Myocyte (in vitro differentiated cells): ENCODE data around the gene PLEKHH1. TPM values are rescaled to one million over a fixed set of nuclear protein-coding genes. Genes with fewer than 3 reads are reported as not detected.
"Not testable (repeated sequence)": the region's sequence is repeated elsewhere in the genome, so short reads cannot be mapped to it uniquely, and the experiment has no call there.

Experiments used
- DNase-seq: peaks from one replicate; pipeline ENCODE4 v3.0.0-alpha.2; 2012; ENCODE audit warnings: low read depth
- total RNA-seq: library from RNA; depleted of rRNA; stranded (reverse); fragments of >200 nt; gene quantifications from 2 replicates; pipeline ENCODE4 v1.2.3, GENCODE V29; 2014

The PLEKHH1 gene
- total RNA-seq, 1 donor from 2014 or later: not detected

DNA sequence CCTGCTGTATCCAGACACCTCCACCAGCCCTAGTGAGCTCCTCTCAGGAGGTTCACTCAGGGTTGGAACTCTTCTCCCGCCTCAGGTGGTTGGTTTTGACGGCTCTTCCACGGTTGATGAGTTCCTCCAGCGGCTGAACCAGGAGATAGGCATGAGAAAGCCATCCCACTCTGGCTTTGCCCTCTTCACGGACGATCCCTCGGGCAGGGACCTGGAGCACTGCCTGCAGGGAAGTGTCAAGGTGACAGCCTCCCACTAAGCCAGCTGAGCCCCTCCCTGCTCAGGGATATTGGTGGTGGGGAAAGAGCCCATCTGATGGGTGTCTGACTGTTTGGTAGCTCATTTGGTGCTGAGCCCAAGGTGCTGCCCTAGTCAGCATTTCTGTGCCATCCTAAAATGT is 46.5 kb downstream of the PLEKHH1 start:
- DNase-seq: no peak

DNA sequence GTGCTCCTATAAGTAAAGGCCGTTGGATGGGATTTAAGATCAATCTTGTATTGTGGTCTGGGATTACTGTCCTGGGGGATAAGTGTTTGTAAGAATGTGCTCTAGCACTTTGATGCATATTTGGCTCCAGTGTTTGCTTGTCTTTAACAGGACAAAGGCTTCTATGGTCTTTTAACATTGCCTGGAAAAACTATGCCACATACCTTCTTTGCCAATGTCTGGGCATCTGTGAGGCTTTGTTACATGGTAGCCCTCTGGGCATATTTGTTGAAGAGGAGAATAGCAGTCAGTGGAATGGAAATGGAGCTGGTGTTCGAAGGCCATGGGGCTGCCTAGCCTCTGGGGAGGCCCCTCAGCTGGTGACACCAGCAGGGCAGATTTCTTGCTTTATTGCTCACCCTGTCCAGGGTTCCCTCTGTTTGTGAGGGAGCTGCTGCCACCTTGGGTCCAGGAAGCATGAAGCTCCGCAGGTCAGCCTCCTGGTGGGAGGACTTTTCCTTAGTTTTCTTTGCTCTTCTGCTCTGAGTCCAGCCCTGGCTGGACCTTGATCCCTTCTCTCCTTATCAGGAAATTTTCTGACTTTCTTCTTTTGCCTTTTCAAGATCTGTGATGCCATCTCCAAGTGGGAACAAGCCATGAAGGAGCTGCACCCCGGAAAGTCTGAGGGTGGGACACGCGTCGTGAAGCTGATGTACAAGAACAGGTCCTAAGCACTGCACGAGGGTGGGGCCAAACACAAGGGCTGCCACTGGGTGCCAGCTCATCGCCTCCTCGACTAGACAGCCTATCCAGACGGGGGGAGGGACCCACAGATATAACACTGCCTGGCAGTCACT is 47.5 kb downstream of the PLEKHH1 start:
- no peak for DNase-seq

DNA sequence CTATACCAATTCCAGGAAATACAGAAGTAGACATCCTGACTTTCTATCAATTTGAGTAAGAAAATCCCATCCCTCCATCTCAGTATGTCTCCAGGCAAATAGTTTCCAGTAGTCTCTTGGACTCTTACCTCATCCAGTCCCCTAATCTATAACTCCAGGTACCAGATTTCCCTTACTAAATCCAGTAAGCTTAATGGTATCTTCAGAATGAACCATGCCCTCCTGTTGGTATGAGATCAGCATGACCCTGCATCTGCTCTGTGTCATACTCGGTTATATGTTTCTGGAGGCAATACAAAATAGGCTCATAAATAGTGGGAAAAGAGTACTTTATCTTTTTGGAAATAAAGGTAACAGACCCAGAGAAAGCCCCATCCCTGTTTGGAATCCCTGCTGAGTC is 48.6 kb downstream of the PLEKHH1 start:
- no peak for DNase-seq

DNA sequence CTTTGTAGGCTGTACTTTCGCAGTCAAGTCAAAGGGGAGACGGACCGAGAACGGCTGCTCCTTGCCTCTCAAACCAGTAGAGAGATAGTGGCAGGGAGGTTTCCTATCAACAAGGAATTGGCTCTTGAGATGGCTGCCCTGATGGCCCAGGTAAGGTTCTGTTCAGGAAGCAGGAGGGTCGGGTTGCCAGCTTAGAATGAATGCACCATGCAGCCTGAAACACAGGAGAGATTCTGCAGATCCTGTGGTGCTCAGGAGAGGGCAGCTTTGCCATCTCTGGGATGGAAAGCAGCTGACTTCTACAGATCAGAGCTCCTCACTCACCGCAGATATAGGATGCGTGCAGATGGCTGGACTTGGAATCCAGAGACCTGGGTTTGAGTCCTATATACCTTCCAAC is 49.0 kb downstream of the PLEKHH1 start:
- DNase-seq: no peak

DNA sequence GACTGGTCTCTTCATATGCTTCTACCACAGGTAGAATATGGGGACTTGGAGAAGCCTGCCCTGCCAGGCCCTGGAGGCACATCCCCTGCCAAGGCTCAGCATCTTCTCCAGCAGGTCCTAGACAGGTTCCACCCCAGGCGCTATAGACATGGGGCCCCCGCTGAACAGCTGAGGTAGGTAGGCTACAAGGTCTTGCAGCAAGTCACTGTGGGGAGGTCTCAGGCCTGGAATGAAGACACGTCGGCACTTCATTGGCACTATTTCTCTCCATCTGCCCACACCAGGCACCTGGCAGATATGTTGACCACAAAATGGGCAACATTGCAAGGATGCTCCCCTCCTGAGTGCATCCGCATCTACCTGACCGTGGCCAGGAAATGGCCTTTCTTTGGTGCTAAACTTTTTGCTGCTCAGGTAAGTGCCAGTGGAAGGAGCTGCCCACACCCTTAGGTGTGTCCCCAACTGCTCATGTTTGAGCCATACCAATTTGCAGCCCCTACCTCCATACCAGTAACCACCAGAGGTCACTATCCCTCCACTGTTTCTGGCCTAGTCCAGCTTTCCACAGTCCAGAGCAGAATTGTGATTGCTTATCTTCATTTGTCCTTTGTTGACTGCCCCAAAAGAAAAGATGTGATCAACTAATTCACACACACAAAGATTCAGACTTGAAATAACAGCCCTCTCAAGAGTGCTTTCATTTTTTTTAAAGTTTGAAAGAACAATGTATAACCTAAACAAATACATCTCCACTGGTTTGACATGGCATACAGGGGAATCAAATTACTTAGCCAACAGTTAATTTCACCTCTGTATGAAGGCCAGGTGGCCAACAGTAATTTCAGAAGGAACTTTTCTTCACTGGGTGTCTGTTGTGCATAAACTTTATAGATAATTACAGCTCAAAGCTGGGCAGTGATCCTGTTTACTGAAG is 50.9 kb downstream of the PLEKHH1 start:
- peak; percentile 57 for DNase-seq

DNA sequence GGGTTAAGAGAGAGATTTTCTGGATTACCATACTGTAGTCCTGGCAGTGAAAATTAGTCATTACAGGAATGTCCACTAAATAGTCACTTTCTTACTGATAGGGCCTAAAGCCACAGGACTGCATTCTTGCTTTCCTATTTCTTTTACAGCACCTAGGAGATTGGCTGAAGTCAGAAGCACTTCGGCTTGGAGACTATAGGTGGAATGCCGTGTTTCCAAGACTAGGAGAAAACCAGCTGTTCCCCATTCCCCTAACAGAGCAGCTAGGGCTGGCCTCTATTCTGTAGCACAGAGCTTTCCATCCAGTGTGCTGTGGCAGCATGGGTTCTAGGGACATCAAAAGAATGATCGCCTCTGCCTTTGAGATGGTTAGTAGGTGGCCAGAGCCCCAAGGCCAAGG is 51.9 kb downstream of the PLEKHH1 start:
- no peak for DNase-seq

DNA sequence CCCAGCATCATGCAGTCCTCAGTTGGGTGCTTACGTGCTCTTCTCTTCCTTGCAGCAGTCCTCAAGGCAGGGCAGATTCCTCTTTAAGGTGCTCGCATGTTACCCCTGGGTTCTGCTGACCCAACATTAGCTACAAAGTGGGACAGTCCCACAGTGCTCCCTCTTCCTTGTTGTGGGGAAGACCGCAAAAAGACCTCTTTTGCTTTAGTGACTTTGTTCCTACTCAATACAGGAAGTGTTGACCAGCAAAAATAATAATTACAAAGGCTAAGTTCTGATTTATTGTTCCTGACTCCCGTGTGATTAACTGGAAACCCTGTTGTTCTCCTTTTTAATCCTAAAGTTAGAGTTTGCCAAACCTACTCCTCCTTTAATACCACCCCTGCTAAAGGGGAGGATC is 53.3 kb downstream of the PLEKHH1 start:
- DNase-seq: no peak

DNA sequence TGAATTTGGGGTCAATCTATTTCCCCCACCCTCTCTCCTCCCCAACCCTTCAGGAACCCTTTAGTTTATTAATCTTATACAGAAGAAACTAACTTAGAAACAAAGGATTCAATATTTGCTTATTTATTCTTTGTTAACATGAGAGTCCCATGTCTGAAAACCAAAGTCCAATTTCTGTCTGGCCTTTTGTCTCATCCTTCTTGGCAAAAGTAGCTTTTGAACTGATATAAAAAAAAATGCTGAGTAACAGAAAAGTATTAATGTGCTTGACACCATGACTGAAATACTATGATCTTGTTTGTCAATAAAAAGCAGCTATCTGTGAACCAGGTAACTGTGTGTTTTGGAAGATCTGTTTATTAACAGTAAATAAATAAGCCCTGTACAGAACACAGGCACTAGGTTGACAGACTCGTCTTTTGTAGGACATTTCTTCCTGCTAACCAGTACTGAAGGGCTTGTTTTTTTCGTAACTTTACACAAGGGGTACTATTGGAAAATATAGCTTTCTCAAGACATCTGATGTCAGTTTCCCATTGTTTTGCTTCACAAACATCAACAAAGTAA is 56.2 kb downstream of the PLEKHH1 start:
- DNase-seq: no peak

DNA sequence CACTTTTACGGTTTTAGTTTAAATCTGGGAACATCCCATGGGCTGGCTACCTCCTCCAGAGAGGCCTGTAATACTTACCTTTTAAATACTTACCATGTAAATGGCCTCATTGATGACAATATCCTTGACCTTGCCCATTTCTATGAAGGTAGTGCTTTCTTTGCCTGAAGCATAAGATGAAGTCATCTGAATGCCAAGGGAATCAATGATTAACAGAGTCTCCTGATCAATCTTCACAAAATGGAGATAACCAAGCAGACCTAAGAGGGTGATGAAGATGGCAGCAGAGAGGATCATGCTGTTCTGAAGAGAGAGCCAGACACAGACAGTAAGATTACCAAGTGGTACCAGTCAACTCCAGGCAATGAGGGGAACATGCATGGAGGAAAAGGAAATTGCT is 60.6 kb downstream of the PLEKHH1 start:
- not testable (repeated sequence) for DNase-seq

DNA sequence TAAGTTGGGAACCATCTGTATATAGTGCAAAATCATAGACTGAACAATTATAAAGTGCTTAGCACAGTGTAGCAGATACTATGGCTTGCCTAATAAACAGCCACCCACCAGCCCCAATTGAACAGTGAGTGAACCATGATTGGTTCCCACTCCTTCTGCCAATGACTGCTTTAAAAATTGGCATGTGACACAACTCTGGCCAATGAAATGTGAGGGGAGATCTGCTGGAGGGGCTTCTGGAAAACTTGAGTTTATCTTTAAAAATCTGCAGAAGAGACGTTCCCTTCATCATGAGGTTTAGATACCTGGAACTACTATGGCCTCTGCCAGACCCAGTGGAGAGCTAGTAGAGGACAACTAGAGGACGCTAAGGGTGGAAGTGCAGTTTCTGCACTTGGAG is 62.3 kb downstream of the PLEKHH1 start:
- DNase-seq: no peak

DNA sequence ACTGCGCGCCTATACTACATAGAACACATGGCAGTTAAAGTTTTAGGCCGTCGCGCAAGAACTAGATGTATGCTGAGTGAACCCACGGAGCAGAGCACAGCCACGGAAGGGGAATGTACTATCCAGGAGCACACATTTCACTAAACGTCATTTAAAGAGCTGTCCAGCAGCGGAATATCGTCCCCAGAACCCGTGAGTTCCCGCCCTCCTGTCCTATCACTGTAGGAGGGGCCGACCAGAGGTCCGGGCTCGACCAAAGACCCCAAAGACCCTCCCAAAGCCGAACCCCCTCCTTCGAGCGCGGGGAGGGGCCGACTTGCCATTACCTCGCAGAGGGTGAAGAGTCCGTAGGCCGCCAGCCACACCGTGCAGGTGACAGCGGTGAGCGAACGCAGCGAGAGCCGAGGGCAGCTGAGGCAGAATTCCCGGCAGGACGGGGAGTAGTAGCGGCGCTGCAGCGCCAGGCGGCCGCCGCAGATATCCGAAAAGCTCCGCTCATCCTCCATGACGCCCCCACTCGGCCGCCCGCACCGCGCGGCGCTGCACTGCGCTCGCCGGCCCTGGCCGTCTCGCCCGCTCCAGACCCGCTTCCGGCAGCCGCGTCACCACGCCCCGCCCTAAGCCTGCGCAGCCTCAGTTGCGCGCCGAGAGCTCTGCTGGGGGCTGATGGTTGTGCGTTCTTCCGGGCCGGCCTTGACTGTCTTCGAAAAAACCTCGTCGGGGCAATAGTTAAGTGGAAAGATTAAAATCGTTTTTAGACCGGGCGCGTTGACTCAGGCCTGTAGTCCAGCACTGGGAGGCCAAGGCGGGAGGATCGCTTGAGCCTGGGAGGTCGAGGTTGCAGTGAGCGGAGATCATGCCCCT is 66.8 kb downstream of the PLEKHH1 start, which contains the start of gene PIGH:
PIGH (minus strand) TSS at position 571 of the 864 bp plus-strand sequence; CDS start at position 506, 65 bp downstream.
- DNase-seq: peak; percentile 87

DNA sequence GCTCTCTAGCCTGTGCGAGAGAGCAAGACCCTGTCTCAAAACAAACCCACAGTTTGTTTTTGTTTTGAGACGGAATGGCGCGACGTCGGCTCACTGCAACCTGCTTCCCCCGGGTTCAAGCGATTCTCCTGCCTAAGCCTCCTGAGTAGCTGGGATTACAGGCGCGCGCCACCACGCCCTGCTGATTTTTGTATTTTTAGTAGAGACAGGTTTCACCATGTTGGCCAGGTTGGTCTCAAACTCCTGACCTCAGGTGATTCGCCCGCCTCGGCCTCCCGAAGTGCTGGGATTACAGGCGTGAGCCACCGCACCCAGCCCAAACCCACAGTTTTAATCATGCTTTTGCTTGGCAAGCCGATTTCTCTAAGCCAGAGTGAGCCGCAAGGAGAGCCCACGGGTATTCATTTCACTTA is 67.5 kb downstream of the PLEKHH1 start:
- DNase-seq: not testable (repeated sequence)

DNA sequence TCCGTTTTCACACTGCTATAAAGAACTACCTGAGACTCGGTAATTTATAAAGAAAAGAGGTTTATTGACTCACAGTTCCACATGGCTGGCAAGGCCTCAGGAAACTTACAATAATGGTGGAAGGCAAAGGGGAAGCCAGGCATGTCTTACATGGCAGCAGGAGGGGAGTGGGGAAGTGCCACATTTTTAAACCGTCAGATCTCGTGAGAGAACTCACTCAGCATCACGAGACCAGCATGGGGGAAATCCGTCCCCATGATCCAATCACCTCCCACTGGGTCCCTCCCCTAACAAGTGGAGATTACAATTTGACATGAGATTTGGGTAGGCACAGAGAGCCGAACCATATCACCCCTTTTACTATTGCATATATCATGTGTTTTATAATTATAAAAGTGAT is 69.0 kb downstream of the PLEKHH1 start:
- no peak for DNase-seq

DNA sequence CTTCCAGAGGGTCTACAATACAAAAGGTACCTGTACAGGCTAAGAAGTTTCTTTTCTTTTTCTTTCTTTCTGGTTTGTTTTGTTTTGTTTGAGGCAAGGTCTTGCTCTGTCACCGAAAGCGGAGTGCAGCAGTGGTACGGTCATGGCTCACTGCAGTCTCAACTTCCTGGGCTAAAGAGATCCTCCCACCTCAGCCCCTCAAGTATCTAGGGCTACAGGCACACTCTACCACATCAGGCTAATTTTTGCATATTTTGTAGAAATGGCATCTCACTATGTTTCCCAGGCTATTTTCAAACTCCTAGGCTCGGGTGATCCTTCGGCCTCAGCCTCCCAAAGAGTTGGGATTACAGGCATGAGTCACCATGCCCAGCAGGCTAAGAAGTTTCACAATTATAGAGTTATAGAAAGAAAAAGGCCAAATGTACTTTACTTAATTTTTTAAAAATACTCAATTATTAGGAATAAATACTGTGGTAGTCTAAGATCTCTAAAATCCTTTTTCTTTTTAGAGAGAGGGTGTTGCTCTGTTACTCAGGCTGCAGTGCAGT is 70.0 kb downstream of the PLEKHH1 start:
- DNase-seq: no peak

DNA sequence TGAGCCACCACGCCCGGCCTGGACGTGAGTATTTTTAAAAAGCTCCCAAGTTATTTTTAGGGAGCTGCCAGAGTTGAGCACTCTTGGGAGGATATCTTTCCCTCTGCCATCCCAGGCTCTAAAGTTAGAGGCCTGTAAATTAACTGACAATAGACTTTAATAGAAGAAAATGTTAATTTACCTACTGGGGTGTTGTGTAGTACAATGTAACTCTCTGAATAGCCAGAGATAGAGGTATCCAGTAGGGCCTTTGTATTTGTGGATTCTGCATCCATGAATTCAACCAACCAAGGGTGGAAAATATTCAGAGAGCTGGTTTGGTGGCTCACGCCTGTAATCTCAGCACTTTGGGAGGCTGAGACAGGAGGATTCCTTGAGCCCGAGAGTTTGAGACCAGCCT is 74.6 kb downstream of the PLEKHH1 start:
- DNase-seq: no peak

DNA sequence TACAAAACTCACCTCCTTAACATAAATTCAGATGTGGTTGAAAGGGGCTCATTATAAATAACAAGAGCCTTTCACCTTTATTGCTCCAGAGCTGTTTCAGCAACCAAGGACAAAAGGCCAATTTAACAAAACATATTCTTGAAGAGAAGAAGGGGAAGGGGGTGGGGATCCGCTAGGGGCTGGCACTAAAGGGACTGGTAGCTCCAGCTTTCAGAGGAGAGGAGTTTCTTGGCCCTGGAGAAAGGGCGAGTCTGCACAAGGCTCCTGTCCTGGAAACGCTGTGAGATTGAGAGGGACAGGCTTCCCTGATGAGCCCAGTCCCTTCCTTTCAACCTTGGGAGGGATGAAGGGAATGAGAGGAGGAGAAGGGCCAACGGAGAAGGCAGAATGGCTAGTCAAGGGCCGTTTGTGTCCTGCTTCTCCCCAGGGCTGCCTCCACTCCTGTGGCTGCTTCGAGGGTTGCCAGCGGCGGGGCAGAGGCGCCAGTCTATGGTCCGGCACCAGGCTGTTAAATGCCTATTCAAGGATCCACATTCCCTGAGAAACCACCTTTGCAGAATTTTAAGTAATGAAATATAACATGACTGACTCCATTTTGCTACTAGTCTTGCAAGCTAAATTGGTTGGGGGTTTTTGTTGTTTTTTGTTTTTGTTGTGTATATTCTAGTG is 76.7 kb downstream of the PLEKHH1 start:
- DNase-seq: no peak

DNA sequence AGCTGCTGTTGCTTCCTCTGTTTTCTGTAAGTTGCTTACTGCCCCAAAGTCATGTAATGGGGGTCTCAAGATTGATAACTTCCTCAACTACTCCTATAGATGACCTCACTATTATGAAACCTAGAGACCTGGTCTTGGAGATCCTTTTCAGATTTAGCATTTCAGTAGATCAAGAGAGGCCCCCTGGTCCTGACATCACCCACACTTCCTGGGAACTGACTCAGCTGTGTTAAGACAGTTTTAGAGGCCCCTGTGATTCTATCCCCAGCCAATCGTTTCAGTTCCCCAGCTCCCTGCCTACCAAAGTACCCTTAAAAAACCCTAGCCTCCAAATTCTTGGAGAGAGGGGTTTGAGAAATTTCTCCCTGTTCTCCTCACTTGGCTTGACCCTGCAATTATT is 77.4 kb downstream of the PLEKHH1 start:
- no peak for DNase-seq

DNA sequence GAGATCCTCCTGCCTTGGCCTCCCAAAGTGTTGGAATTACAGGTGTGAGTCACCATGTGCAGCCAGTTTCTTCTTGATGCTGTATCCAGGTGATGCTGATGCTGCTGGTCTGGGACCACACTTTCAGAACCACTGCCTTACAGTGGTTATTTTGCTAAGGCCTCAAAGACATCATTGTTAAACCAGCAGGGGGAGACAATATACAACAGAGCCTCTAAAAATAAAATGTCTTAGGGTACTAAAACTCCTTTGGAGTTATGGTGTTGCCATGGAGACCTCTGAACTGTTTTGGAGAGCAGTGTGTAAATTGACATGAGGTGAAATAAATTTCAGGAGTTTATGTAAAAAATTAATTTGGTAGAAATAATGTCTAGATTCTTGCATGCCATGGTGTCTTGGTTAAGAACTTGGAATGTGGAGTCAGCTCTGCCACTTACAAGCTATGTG is 85.5 kb downstream of the PLEKHH1 start:
- peak; percentile 81 for DNase-seq

DNA sequence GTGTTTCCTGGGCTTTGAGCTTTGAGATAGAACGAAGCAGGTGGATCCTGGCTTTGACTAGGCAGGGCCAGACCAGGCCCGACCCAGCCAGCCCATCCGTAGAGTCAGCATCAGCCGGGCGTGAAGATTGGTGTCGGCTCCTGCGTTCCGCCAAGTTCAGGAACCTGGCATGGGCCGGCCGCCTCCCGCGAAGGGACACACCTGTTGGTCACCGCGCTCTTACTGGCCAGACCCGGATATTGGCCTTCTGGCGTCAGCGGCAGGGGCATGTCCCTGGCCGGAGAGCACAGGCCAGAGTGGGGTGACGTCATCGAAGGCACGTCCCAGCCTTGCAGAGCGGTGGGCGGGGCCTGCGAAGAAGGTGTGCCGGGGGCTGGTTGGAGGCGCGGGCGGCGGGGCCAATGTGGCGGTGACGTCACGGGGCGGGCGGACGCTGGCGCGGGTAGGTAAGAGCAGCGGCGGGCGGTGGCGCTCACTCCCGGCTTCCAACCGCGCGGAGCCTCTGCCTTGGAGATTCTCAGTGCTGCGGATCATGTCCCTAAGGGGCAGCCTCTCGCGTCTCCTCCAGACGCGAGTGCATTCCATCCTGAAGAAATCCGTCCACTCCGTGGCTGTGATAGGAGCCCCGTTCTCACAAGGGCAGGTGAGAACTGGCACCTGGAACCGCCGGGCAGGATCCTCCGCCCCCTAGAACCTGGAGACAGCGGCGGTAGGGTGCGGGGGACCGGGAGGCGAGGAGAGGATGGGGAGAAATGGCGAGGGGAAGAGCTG is 86.5 kb downstream of the PLEKHH1 start, which contains the start of gene ARG2:
ARG2 (plus strand) TSS at position 475 of the 771 bp plus-strand sequence; CDS start at position 533, 58 bp downstream.
- peak; percentile 90 for DNase-seq
